Stomach smooth muscle (tissue), 2 donors: Measurements from ENCODE around the gene TOMM20L.
"Not testable (repeated sequence)": the region's sequence is repeated elsewhere in the genome, so short reads cannot be mapped to it uniquely, and the experiment has no call there.

Experiments
- H3K27ac ChIP-seq: one replicate; pipeline ENCODE4 v1.7.0; 2013; ENCODE audit warnings: mild to moderate bottlenecking, low read length, inconsistent platforms
- H3K27me3 ChIP-seq, 2 donors: one replicate each; pipeline ENCODE4 v1.7.0; 2013; ENCODE audit warnings: low read length in 2 of 2; ENCODE audit not compliant: insufficient read depth in 2 of 2, control insufficient read depth in 1 of 2
- H3K36me3 ChIP-seq, 2 donors: one replicate each; pipeline ENCODE4 v1.7.0; 2013; ENCODE audit warnings: low read length in 2 of 2; ENCODE audit not compliant: control insufficient read depth in 2 of 2, insufficient read depth in 2 of 2
- H3K4me1 ChIP-seq: one replicate; pipeline ENCODE4 v1.7.0; 2013; ENCODE audit warnings: low read length; ENCODE audit not compliant: control insufficient read depth, insufficient read depth
- H3K4me3 ChIP-seq, 2 donors: one replicate each; pipeline ENCODE4 v1.7.0; 2013; ENCODE audit warnings: low read length in 2 of 2
- H3K9ac ChIP-seq, 2 donors: one replicate each; pipeline ENCODE4 v1.7.0; 2013; ENCODE audit warnings: low read length in 2 of 2, mild to moderate bottlenecking in 1 of 2
- H3K9me3 ChIP-seq, 2 donors: one replicate each; pipeline ENCODE4 v1.7.0; 2013; ENCODE audit warnings: low read length in 2 of 2; ENCODE audit not compliant: control insufficient read depth in 2 of 2
- donor health status: healthy.
- donor health status: Pancreatic carcinoma.

The TOMM20L gene

GRCh38 chr14:58390830-58391229, 4.9 kb upstream of the TOMM20L start:
- H3K4me1 ChIP-seq: peaks cover 5% of the 10 kb centered on the region

GRCh38 chr14:58395562-58395811, 243 bp upstream of the TOMM20L start:
- peak overlapping the region; percentile 80 for H3K9ac ChIP-seq

More at GRCh38 chr14:58390830-58391229, 4.9 kb upstream of the TOMM20L start:
- no peaks in the 10 kb centered on the region for H3K27me3 ChIP-seq
- H3K9ac ChIP-seq: no peak overlapping the region
- no peaks in the 10 kb centered on the region for H3K36me3 ChIP-seq
- no peak overlapping the region for H3K27ac ChIP-seq
- no peaks in the 10 kb centered on the region for H3K9me3 ChIP-seq
- no peak overlapping the region for H3K4me3 ChIP-seq

GRCh38 chr14:58397156-58397555, 1.4 kb downstream of the TOMM20L start:
- H3K4me3 ChIP-seq: no peak overlapping the region

More at GRCh38 chr14:58395562-58395811, 243 bp upstream of the TOMM20L start:
- H3K27ac ChIP-seq: no peak overlapping the region
- H3K4me3 ChIP-seq: peak overlapping the region; percentile 62 to 76
- H3K36me3 ChIP-seq: no peaks in the 10 kb centered on the region
- H3K9me3 ChIP-seq: no peaks in the 10 kb centered on the region
- H3K4me1 ChIP-seq: peaks cover 14% of the 10 kb centered on the region
- no peaks in the 10 kb centered on the region for H3K27me3 ChIP-seq

GRCh38 chr14:58398495-58398894, 2.8 kb downstream of the TOMM20L start:
- no peaks in the 10 kb centered on the region for H3K9me3 ChIP-seq
- no peaks in the 10 kb centered on the region for H3K36me3 ChIP-seq
- H3K27ac ChIP-seq: no peak overlapping the region
- no peaks in the 10 kb centered on the region for H3K27me3 ChIP-seq
- H3K9ac ChIP-seq: no peak overlapping the region
- H3K4me3 ChIP-seq: no peak overlapping the region
- H3K4me1 ChIP-seq: peaks cover 14% of the 10 kb centered on the region

More at GRCh38 chr14:58397156-58397555, 1.4 kb downstream of the TOMM20L start:
- Histone ChIP-seq H3K9me3 (no peaks in the 10 kb centered on the region), H3K27me3 (no peaks in the 10 kb centered on the region), H3K4me1 (peaks cover 14% of the 10 kb centered on the region), H3K9ac (no peak overlapping the region), H3K27ac (no peak overlapping the region), H3K36me3 (no peaks in the 10 kb centered on the region)

GRCh38 chr14:58398895-58399294, 3.2 kb downstream of the TOMM20L start:
- Histone ChIP-seq H3K9me3 (no peaks in the 10 kb centered on the region), H3K9ac (no peak overlapping the region), H3K4me3 (no peak overlapping the region), H3K4me1 (peaks cover 14% of the 10 kb centered on the region), H3K27ac (no peak overlapping the region), H3K36me3 (no peaks in the 10 kb centered on the region), H3K27me3 (no peaks in the 10 kb centered on the region)

- Histone ChIP-seq H3K9me3 (no peaks in the 10 kb centered on the region), H3K36me3 (no peaks in the 10 kb centered on the region), H3K4me3 (no peak overlapping the region), H3K27ac (no peak overlapping the region), H3K27me3 (no peaks in the 10 kb centered on the region), H3K4me1 (peaks cover 3% of the 10 kb centered on the region), H3K9ac (no peak overlapping the region)
Measured at GRCh38 chr14:58401587-58401986, 5.9 kb downstream of the TOMM20L start.

GRCh38 chr14:58408681-58409215, 13.0 kb downstream of the TOMM20L start:
- peaks cover 16 to 26% of the 10 kb centered on the region in 2 donors for H3K36me3 ChIP-seq
- no peaks in the 10 kb centered on the region for H3K4me1 ChIP-seq
- H3K27me3 ChIP-seq: no peaks in the 10 kb centered on the region
- no peak overlapping the region for H3K4me3 ChIP-seq
- H3K9me3 ChIP-seq: no peaks in the 10 kb centered on the region
- H3K9ac ChIP-seq: no peak overlapping the region
- no peak overlapping the region for H3K27ac ChIP-seq

- Histone ChIP-seq H3K9me3 (no peaks in the 10 kb centered on the region), H3K36me3 (peaks cover 18 to 23% of the 10 kb centered on the region in 2 donors), H3K4me3 (no peak overlapping the region), H3K9ac (no peak overlapping the region), H3K4me1 (no peaks in the 10 kb centered on the region), H3K27ac (no peak overlapping the region), H3K27me3 (no peaks in the 10 kb centered on the region)
Measured at GRCh38 chr14:58414845-58415244, 19.1 kb downstream of the TOMM20L start.

GRCh38 chr14:58415636-58416547, 20.2 kb downstream of the TOMM20L start:
- Histone ChIP-seq H3K4me3 (no peak overlapping the region), H3K9ac (no peak overlapping the region), H3K27me3 (no peaks in the 10 kb centered on the region), H3K27ac (no peak overlapping the region), H3K36me3 (peaks cover 15% of the 10 kb centered on the region in 2 donors), H3K4me1 (no peaks in the 10 kb centered on the region), H3K9me3 (no peaks in the 10 kb centered on the region)

- not testable (repeated sequence) for H3K9ac ChIP-seq, H3K4me3 ChIP-seq, H3K27me3 ChIP-seq, H3K4me1 ChIP-seq, H3K27ac ChIP-seq, H3K9me3 ChIP-seq
- peaks cover 17% of the 10 kb centered on the region in 2 donors for H3K36me3 ChIP-seq
Measured at GRCh38 chr14:58416934-58417333, 21.2 kb downstream of the TOMM20L start.

- Histone ChIP-seq H3K4me1 (peaks cover 4% of the 10 kb centered on the region), H3K4me3 (peak overlapping the region; percentile 91 to 99), H3K27me3 (no peaks in the 10 kb centered on the region), H3K9me3 (no peaks in the 10 kb centered on the region), H3K36me3 (peaks cover under 1 to 3% of the 10 kb centered on the region in 2 donors), H3K27ac (peak overlapping the region; percentile 91), H3K9ac (peak overlapping the region; percentile 96 to 99)
Measured at GRCh38 chr14:58426670-58427280, 31.0 kb downstream of the TOMM20L start.
